ENCODE results near the gene ZNF644. TPM values are rescaled to one million over a fixed set of nuclear protein-coding genes. Genes with fewer than 3 reads are reported as not detected.

The ZNF644 gene
- total and polyA plus RNA-seq, 4 donors = 6.8 to 38.8 (median 27.2) TPM

DNA sequence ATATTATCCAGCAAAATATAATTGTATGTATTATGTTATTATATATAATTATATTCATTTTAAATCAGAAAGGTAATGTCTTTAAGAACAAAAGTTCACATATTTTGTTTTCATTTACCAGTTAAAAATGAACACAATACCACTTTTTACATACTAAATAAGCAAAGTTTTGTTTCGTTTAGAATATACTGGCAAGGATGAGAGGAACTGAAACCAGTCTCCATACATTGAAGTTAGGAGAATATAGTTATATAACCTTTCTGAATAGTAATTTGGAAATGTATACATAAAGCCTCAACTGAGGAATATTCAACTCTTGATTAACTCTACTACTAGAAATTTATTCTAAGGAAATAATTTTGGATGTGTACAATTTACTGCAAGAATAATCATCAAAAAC, 110.5 kb downstream of the ZNF644 start:
- WGBS = 93% methylated on average over 1 of the region's 1 CpG
- H3K27ac ChIP-seq (ENCODE audit: low read depth in 1 of 2, low read length in 2 of 2) = no peak overlapping the region
- peaks cover 0 to 7% (median 1%) of the 10 kb centered on the region in 4 donors for H3K36me3 ChIP-seq (ENCODE audit: control insufficient read depth in 4 of 4, insufficient read depth in 3 of 4, low read depth in 1 of 4, low read length in 3 of 4)
- TF ChIP-seq, protein P1, sequence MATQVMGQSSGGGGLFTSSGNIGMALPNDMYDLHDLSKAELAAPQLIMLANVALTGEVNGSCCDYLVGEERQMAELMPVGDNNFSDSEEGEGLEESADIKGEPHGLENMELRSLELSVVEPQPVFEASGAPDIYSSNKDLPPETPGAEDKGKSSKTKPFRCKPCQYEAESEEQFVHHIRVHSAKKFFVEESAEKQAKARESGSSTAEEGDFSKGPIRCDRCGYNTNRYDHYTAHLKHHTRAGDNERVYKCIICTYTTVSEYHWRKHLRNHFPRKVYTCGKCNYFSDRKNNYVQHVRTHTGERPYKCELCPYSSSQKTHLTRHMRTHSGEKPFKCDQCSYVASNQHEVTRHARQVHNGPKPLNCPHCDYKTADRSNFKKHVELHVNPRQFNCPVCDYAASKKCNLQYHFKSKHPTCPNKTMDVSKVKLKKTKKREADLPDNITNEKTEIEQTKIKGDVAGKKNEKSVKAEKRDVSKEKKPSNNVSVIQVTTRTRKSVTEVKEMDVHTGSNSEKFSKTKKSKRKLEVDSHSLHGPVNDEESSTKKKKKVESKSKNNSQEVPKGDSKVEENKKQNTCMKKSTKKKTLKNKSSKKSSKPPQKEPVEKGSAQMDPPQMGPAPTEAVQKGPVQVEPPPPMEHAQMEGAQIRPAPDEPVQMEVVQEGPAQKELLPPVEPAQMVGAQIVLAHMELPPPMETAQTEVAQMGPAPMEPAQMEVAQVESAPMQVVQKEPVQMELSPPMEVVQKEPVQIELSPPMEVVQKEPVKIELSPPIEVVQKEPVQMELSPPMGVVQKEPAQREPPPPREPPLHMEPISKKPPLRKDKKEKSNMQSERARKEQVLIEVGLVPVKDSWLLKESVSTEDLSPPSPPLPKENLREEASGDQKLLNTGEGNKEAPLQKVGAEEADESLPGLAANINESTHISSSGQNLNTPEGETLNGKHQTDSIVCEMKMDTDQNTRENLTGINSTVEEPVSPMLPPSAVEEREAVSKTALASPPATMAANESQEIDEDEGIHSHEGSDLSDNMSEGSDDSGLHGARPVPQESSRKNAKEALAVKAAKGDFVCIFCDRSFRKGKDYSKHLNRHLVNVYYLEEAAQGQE (IDR thresholded peaks at IDR 0.05) = no peak
- TF ChIP-seq RAD21 (IDR thresholded peaks at IDR 0.05) (no peak), JUND (IDR thresholded peaks at IDR 0.05) (no peak), FOXA1 (IDR thresholded peaks at IDR 0.05) (no peak), YY1 (IDR thresholded peaks at IDR 0.05) (no peak), HNF4G (IDR thresholded peaks at IDR 0.05) (no peak), HNF4A (conservative IDR thresholded peaks at IDR 0.05) (no peak), EGR1 (IDR thresholded peaks at IDR 0.05; ENCODE audit: low read depth in 2 of 2) (no peak), GABPA (IDR thresholded peaks at IDR 0.05 in 1 of 2, conservative IDR thresholded peaks at IDR 0.05 in 1 of 2) (no peak), NR2F2 (IDR thresholded peaks at IDR 0.05) (no peak), FOXA2 (IDR thresholded peaks at IDR 0.05) (no peak)
- TF ChIP-seq, protein P2, sequence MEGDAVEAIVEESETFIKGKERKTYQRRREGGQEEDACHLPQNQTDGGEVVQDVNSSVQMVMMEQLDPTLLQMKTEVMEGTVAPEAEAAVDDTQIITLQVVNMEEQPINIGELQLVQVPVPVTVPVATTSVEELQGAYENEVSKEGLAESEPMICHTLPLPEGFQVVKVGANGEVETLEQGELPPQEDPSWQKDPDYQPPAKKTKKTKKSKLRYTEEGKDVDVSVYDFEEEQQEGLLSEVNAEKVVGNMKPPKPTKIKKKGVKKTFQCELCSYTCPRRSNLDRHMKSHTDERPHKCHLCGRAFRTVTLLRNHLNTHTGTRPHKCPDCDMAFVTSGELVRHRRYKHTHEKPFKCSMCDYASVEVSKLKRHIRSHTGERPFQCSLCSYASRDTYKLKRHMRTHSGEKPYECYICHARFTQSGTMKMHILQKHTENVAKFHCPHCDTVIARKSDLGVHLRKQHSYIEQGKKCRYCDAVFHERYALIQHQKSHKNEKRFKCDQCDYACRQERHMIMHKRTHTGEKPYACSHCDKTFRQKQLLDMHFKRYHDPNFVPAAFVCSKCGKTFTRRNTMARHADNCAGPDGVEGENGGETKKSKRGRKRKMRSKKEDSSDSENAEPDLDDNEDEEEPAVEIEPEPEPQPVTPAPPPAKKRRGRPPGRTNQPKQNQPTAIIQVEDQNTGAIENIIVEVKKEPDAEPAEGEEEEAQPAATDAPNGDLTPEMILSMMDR (IDR thresholded peaks at IDR 0.05; ENCODE audit: low read depth, low read length, missing input control) = no peak
- TF ChIP-seq, protein P3, sequence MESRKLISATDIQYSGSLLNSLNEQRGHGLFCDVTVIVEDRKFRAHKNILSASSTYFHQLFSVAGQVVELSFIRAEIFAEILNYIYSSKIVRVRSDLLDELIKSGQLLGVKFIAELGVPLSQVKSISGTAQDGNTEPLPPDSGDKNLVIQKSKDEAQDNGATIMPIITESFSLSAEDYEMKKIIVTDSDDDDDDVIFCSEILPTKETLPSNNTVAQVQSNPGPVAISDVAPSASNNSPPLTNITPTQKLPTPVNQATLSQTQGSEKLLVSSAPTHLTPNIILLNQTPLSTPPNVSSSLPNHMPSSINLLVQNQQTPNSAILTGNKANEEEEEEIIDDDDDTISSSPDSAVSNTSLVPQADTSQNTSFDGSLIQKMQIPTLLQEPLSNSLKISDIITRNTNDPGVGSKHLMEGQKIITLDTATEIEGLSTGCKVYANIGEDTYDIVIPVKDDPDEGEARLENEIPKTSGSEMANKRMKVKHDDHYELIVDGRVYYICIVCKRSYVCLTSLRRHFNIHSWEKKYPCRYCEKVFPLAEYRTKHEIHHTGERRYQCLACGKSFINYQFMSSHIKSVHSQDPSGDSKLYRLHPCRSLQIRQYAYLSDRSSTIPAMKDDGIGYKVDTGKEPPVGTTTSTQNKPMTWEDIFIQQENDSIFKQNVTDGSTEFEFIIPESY (IDR thresholded peaks at IDR 0.05) = no peak
- TF ChIP-seq, protein P4, sequence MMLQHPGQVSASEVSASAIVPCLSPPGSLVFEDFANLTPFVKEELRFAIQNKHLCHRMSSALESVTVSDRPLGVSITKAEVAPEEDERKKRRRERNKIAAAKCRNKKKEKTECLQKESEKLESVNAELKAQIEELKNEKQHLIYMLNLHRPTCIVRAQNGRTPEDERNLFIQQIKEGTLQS (IDR thresholded peaks at IDR 0.05) = no peak
- H3K9ac ChIP-seq (ENCODE audit: low read depth in 1 of 2, low read length in 2 of 2) = no peak overlapping the region
- H3K9me3 ChIP-seq (ENCODE audit: control insufficient read depth in 4 of 4, low read length in 3 of 4) = no peaks in the 10 kb centered on the region
- no peak for DNase-seq (ENCODE audit: low spot score)
- H3K4me3 ChIP-seq (ENCODE audit: low read depth in 1 of 3, low read length in 3 of 3) = no peak overlapping the region
- peaks cover 0 to 2% (median 0%) of the 10 kb centered on the region in 4 donors for H3K4me1 ChIP-seq (ENCODE audit: control insufficient read depth in 4 of 4, insufficient read depth in 4 of 4, low read length in 3 of 4)
- no peaks in the 10 kb centered on the region for H3K27me3 ChIP-seq (ENCODE audit: control insufficient read depth in 4 of 4, insufficient read depth in 4 of 4, low read length in 3 of 4)

DNA sequence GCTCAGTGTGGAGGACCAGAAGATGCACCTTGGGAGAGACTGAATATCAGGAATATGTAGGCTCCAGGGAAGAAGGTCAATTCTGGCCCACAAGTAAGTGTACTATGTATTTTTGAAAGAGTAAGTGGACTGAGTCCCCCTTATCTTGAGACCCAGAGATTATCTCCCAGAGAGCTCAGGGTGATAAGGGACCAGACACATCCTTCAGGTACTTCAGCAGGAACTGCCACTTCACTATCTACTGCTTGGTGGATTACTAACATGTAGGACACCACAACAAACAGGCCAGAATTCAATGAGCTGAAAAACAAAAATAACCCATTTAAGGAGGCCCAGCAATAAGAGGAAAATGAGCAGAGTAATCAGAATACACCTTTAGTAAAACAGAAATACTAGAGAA, 119.2 kb downstream of the ZNF644 start:
- H3K4me3 ChIP-seq (ENCODE audit: low read depth in 1 of 3, low read length in 3 of 3) = no peak overlapping the region
- H3K27ac ChIP-seq (ENCODE audit: low read depth in 1 of 2, low read length in 2 of 2) = no peak overlapping the region
- peaks cover 0 to 2% (median 2%) of the 10 kb centered on the region in 4 donors for H3K36me3 ChIP-seq (ENCODE audit: control insufficient read depth in 4 of 4, insufficient read depth in 3 of 4, low read depth in 1 of 4, low read length in 3 of 4)
- no peaks in the 10 kb centered on the region for H3K4me1 ChIP-seq (ENCODE audit: control insufficient read depth in 4 of 4, insufficient read depth in 4 of 4, low read length in 3 of 4)
- DNase-seq (ENCODE audit: low spot score) = no peak
- no peaks in the 10 kb centered on the region for H3K27me3 ChIP-seq (ENCODE audit: control insufficient read depth in 4 of 4, insufficient read depth in 4 of 4, low read length in 3 of 4)
- no peak for TF ChIP-seq SP1 (IDR thresholded peaks at IDR 0.05)
- TF ChIP-seq FOXA2 (IDR thresholded peaks at IDR 0.05) = no peak
- TF ChIP-seq, protein P3 (IDR thresholded peaks at IDR 0.05) = no peak
- TF ChIP-seq, protein P2 (IDR thresholded peaks at IDR 0.05; ENCODE audit: low read depth, low read length, missing input control) = no peak
- TF ChIP-seq RAD21 (IDR thresholded peaks at IDR 0.05) = no peak
- TF ChIP-seq GABPA (IDR thresholded peaks at IDR 0.05 in 1 of 2, conservative IDR thresholded peaks at IDR 0.05 in 1 of 2) = no peak
- no peak for TF ChIP-seq TAF1 (conservative IDR thresholded peaks at IDR 0.05)
- no peak for TF ChIP-seq HNF4G (IDR thresholded peaks at IDR 0.05)
- TF ChIP-seq HNF4A (conservative IDR thresholded peaks at IDR 0.05) = no peak
- TF ChIP-seq YY1 (IDR thresholded peaks at IDR 0.05) = no peak
- H3K9ac ChIP-seq (ENCODE audit: low read depth in 1 of 2, low read length in 2 of 2) = no peak overlapping the region
- H3K9me3 ChIP-seq (ENCODE audit: control insufficient read depth in 4 of 4, low read length in 3 of 4) = no peaks in the 10 kb centered on the region
